PC-3 (cell line): Measurements from ENCODE around the gene FIZ1. TPM values are rescaled to one million over a fixed set of nuclear protein-coding genes. Genes with fewer than 3 reads are reported as not detected.

Experiments used
- ATAC-seq: fragments of 200-7000 bp; cut with Tn5 transposase; 2 replicates; pipeline ENCODE4 v1.9.1; 2020; ENCODE audit warnings: mild to moderate bottlenecking, moderate library complexity
- BruUV-seq: library from RNA; stranded (reverse); fragments of 400-500 nt; replicated peaks from 2 replicates; lab custom pipeline; 2021; lab: Mats Ljungman, UMichigan
- CTCF ChIA-PET: fragments of 300-600 bp; sonication (Branson Sonifier 250); formaldehyde crosslinking; loops from one replicate; lab custom pipeline; 2022; ENCODE audit warnings: antibody characterized with exemption; lab: Charles Lee
- POLR2A ChIA-PET: fragments of 300-600 bp; sonication (Branson Sonifier 250); formaldehyde crosslinking; loops from one replicate; lab custom pipeline; 2022; ENCODE audit warnings: antibody characterized with exemption; ENCODE audit not compliant: unreplicated experiment; lab: Charles Lee
- DNase-seq: peaks from one replicate; pipeline ENCODE4 v3.0.0-alpha.2; 2015
- H2AFZ ChIP-seq: fragments of 300-600 bp; sonication (generic); 2 replicates; pipeline ENCODE4 v1.6.0; 2016; ENCODE audit warnings: antibody characterized with exemption, low read length
- H3F3A ChIP-seq: fragments of 300-600 bp; sonication (generic); one replicate; pipeline ENCODE4 v1.6.0; 2017; ENCODE audit warnings: antibody characterized with exemption, low read length, control low read depth, mild to moderate bottlenecking; ENCODE audit not compliant: unreplicated experiment
- H3K27ac ChIP-seq: fragments of 300-600 bp; sonication (generic); 2 replicates; pipeline ENCODE4 v1.5.1; 2016; ENCODE audit warnings: mild to moderate bottlenecking, low read length
- H3K27me3 ChIP-seq: fragments of 300-600 bp; sonication (generic); 2 replicates; pipeline ENCODE4 v1.6.1; 2016; ENCODE audit warnings: low read length, mixed read lengths
- H3K36me3 ChIP-seq: fragments of 300-600 bp; sonication (generic); 2 replicates; pipeline ENCODE4 v1.6.1; 2016; ENCODE audit warnings: low read depth, mixed run types, low read length, mixed read lengths
- H3K4me1 ChIP-seq: fragments of 300-600 bp; sonication (generic); 2 replicates; pipeline ENCODE4 v1.5.1; 2016; ENCODE audit warnings: low read length; ENCODE audit not compliant: insufficient read depth
- H3K4me2 ChIP-seq: fragments of 300-600 bp; sonication (generic); 2 replicates; pipeline ENCODE4 v1.6.0; 2016; ENCODE audit warnings: low read length
- H3K4me3 ChIP-seq: fragments of 300-600 bp; sonication (generic); 2 replicates; pipeline ENCODE4 v1.5.1; 2016; ENCODE audit warnings: mild to moderate bottlenecking, low read length, mixed read lengths
- H3K79me2 ChIP-seq: fragments of 300-600 bp; sonication (generic); 2 replicates; pipeline ENCODE4 v1.6.1; 2017; ENCODE audit warnings: low read length, mixed read lengths
- H3K9ac ChIP-seq: fragments of 300-600 bp; sonication (generic); 2 replicates; pipeline ENCODE4 v1.6.0; 2016; ENCODE audit warnings: mild to moderate bottlenecking, low read length
- H3K9me2 ChIP-seq: fragments of 300-600 bp; sonication (generic); replicated peaks from 2 replicates; pipeline ENCODE4 v1.6.1; 2016; ENCODE audit warnings: mixed run types, low read length, mixed read lengths
- H3K9me3 ChIP-seq: fragments of 300-600 bp; sonication (generic); 2 replicates; pipeline ENCODE4 v1.6.1; 2016; ENCODE audit warnings: low read length, mixed read lengths
- H4K20me1 ChIP-seq: fragments of 300-600 bp; sonication (generic); 2 replicates; pipeline ENCODE4 v1.6.1; 2016; ENCODE audit warnings: low read length, mixed read lengths
- CTCF ChIP-seq: fragments of 300-600 bp; sonication (generic); conservative IDR thresholded peaks from 2 replicates; pipeline ENCODE4 v1.5.1; 2017; ENCODE audit warnings: antibody characterized with exemption, low read depth, mild to moderate bottlenecking, low read length
- EZH2 ChIP-seq: fragments of 300-600 bp; sonication (generic); IDR thresholded peaks from one replicate; pipeline ENCODE4 v1.6.1; 2017; ENCODE audit warnings: antibody characterized with exemption, mild to moderate bottlenecking, low read length; ENCODE audit not compliant: unreplicated experiment
- EZH2phosphoT487 ChIP-seq: fragments of 300-600 bp; sonication (generic); IDR thresholded peaks from 2 replicates; pipeline ENCODE4 v1.6.1; 2018; ENCODE audit warnings: mild to moderate bottlenecking, antibody characterized with exemption, low read length, borderline replicate concordance
- intact Hi-C: fragments of 100-400 bp; cut with micrococcal nuclease; formaldehyde crosslinking; loops from 2 replicates; pipeline ENCODE4 v1.9.0; 2023
- total RNA-seq: library from RNA; depleted of rRNA; stranded (reverse); fragments of >200 nt; gene quantifications from 2 replicates; pipeline ENCODE4 v1.2.3, GENCODE V29; 2014

FIZ1 gene
- total RNA-seq, 1 experiment from 2014 or later = 11.7 TPM

- DNase-seq (no peak), ATAC-seq (no peak)
- POLR2A ChIA-PET = no interaction called here
- CTCF ChIA-PET = no interaction called here
- TF ChIP-seq EZH2 = no peak
- TF ChIP-seq EZH2phosphoT487 = no peak
- TF ChIP-seq CTCF = no peak
- no peaks in the 10 kb centered on the region for H3K36me3 ChIP-seq
- no peaks in the 10 kb centered on the region for H3K79me2 ChIP-seq
- no peak overlapping the region for H3K4me2 ChIP-seq
- no peaks in the 10 kb centered on the region for H3K27me3 ChIP-seq
- H3K9me2 ChIP-seq = no peaks in the 10 kb centered on the region
- H4K20me1 ChIP-seq = no peaks in the 10 kb centered on the region
- no peak overlapping the region for H3K4me3 ChIP-seq
- BruUV-seq = no TSS peak
- no peaks in the 10 kb centered on the region for H3K9me3 ChIP-seq
- H2AFZ ChIP-seq = no peak overlapping the region
- H3F3A ChIP-seq = peaks cover under 1% of the 10 kb centered on the region
- peaks cover 19% of the 10 kb centered on the region for H3K4me1 ChIP-seq
- H3K9ac ChIP-seq = no peak overlapping the region
- intact Hi-C loops = no loop called here
- no peak overlapping the region for H3K27ac ChIP-seq
Observed at GRCh38 chr19:55552620-55553019, 46.7 kb downstream of the FIZ1 start.

GRCh38 chr19:55552206-55552605 is 47.1 kb downstream of the FIZ1 start:
- intact Hi-C loops = no loop called here
- Histone ChIP-seq H3K79me2 (no peaks in the 10 kb centered on the region), H3F3A (peaks cover 3% of the 10 kb centered on the region), H3K9me2 (no peaks in the 10 kb centered on the region), H3K9ac (no peak overlapping the region), H3K27ac (no peak overlapping the region), H2AFZ (no peak overlapping the region), H3K4me1 (peaks cover 24% of the 10 kb centered on the region), H3K4me3 (no peak overlapping the region), H3K4me2 (no peak overlapping the region), H3K27me3 (no peaks in the 10 kb centered on the region), H4K20me1 (no peaks in the 10 kb centered on the region), H3K9me3 (no peaks in the 10 kb centered on the region), H3K36me3 (no peaks in the 10 kb centered on the region)
- no peak for TF ChIP-seq CTCF
- no peak for TF ChIP-seq EZH2phosphoT487
- TF ChIP-seq EZH2 = no peak
- ATAC-seq (no peak), DNase-seq (no peak)
- BruUV-seq = no TSS peak
- ChIA-PET CTCF (no interaction called here), POLR2A (no interaction called here)

- intact Hi-C loops = no loop called here
- ATAC-seq = no peak
- H3K4me3 ChIP-seq = no peak overlapping the region
Observed at GRCh38 chr19:55550321-55550650, 49.0 kb downstream of the FIZ1 start.

More at GRCh38 chr19:55550321-55550650, 49.0 kb downstream of the FIZ1 start:
- H3K27ac ChIP-seq = peak overlapping the region; percentile 86
- 0 out of 2 replicates have a peak overlapping the region, but pooled peaks have one; percentile 55 for H3K9ac ChIP-seq
- ChIA-PET CTCF (no interaction called here), POLR2A (no interaction called here)
- H3K36me3 ChIP-seq = no peaks in the 10 kb centered on the region
- no peaks in the 10 kb centered on the region for H4K20me1 ChIP-seq
- no peak overlapping the region; the same call in 1 of the 2 replicates for H3K4me2 ChIP-seq
- peaks cover 3% of the 10 kb centered on the region for H3F3A ChIP-seq
- no TSS peak for BruUV-seq
- no peak for DNase-seq
- H3K9me3 ChIP-seq = no peaks in the 10 kb centered on the region
- no peak for TF ChIP-seq EZH2phosphoT487
- TF ChIP-seq CTCF = no peak
- no peak for TF ChIP-seq EZH2
- no peaks in the 10 kb centered on the region for H3K79me2 ChIP-seq
- peaks cover 40% of the 10 kb centered on the region for H3K4me1 ChIP-seq
- no peaks in the 10 kb centered on the region for H3K9me2 ChIP-seq
- H3K27me3 ChIP-seq = no peaks in the 10 kb centered on the region
- 0 out of 2 replicates have a peak overlapping the region, but pooled peaks have one; percentile 4 for H2AFZ ChIP-seq
